Measurements from ENCODE around the gene METRN. TPM values are rescaled to one million over a fixed set of nuclear protein-coding genes. Genes with fewer than 3 reads are reported as not detected.

METRN gene
- total and polyA plus RNA-seq, 12 donors, result 51.4 to 103 (median 60.5) TPM

GRCh38 chr16:720990-721764, 6.3 kb downstream of the METRN start, which contains the start of gene ANTKMT:
ANTKMT (plus strand) TSS chr16:721146; CDS start chr16:721275, 129 bp downstream.
- peak in 2 of 9 donors; percentile 16 to 35 for TF ChIP-seq CTCF (IDR thresholded peaks at IDR 0.05)
- H3K27me3 ChIP-seq, result peaks cover 0 to 15% (median 4%) of the 10 kb centered on the region in 7 donors
- ATAC-seq, result peak; percentile 71 to 91 (median 80)
- peaks cover 0 to 7% (median 0%) of the 10 kb centered on the region in 9 donors for H3K36me3 ChIP-seq
- no peaks in the 10 kb centered on the region for H3K9me3 ChIP-seq
- 7 to 13% methylated on average over 55 to 106 of the region's 106 CpGs for WGBS, 2 donors
- DNase-seq, result peak; percentile 68 to 82
- peak within 1 kb of the TSS; percentile 44 to 97 (median 94) for H3K27ac ChIP-seq
- H3K4me1 ChIP-seq, result peaks cover 14 to 48% (median 34%) of the 10 kb centered on the region in 9 donors
- intact Hi-C loops (cut with DNase I), result loop anchor here in 1 of 10 donors (2.0 kb wide), 1 partner anchor 40 kb away; the partner anchor contains the start of gene STUB1
- H3K4me3 ChIP-seq, result peak within 1 kb of the TSS; percentile 64 to 99 (median 84)

- peak in 1 of 2 donors; percentile 24 for DNase-seq
- 86 to 87% methylated on average over 51 of the region's 51 CpGs for WGBS, 2 donors
- Histone ChIP-seq H3K36me3 (peaks cover 0 to 7% (median 0%) of the 10 kb centered on the region in 9 donors), H3K4me1 (peaks cover 10 to 46% (median 34%) of the 10 kb centered on the region in 9 donors), H3K27me3 (peaks cover 0 to 16% (median 10%) of the 10 kb centered on the region in 7 donors), H3K4me3 (peak overlapping the region; percentile 64 to 99 (median 84)), H3K9me3 (no peaks in the 10 kb centered on the region), H3K27ac (peak overlapping the region in 9 of 10 donors; percentile 92 to 97 (median 94))
- intact Hi-C loops (cut with DNase I), result loop anchor here in 1 of 10 donors (2.0 kb wide), 1 partner anchor 41 kb away; the partner anchor contains the start of gene STUB1
- no peak for TF ChIP-seq CTCF (IDR thresholded peaks at IDR 0.05)
- ATAC-seq, result no peak
Measured at GRCh38 chr16:721765-722540, 7.0 kb downstream of the METRN start.

GRCh38 chr16:722835-723633, 8.1 kb downstream of the METRN start:
- no peaks in the 10 kb centered on the region for H3K9me3 ChIP-seq
- no peak for TF ChIP-seq CTCF (IDR thresholded peaks at IDR 0.05)
- peaks cover 0 to 27% (median 21%) of the 10 kb centered on the region in 7 donors for H3K27me3 ChIP-seq
- peaks cover 0 to 7% (median 0%) of the 10 kb centered on the region in 9 donors for H3K36me3 ChIP-seq
- no peak overlapping the region for H3K27ac ChIP-seq
- ATAC-seq, result no peak
- DNase-seq, result peak in 1 of 2 donors; percentile 14
- WGBS, 2 donors, result 88 to 90% methylated on average over 24 of the region's 24 CpGs
- intact Hi-C loops (cut with DNase I), result no loop called here
- peaks cover 18 to 54% (median 44%) of the 10 kb centered on the region in 9 donors for H3K4me1 ChIP-seq
- no peak overlapping the region for H3K4me3 ChIP-seq
